IPS DF 4.7 (cell line): ENCODE measurements around the gene CMTM4.
"Not testable (repeated sequence)": the region's sequence is repeated elsewhere in the genome, so short reads cannot be mapped to it uniquely, and the experiment has no call there.

Experiments
- DNase-seq: peaks from one replicate; pipeline ENCODE4 v3.0.0-alpha.2; 2013; ENCODE audit warnings: low spot score; ENCODE audit errors: extremely low read depth

CMTM4 gene

GRCh38 chr16:66567270-66567669 lies 129.3 kb downstream of the CMTM4 start:
- not testable (repeated sequence) for DNase-seq

- no peak for DNase-seq
Measured at GRCh38 chr16:66566051-66566901, 130.3 kb downstream of the CMTM4 start, which contains the start of gene CMTM1. Gene CMTM1 (plus strand): TSS chr16:66566439. CDS start chr16:66566514, 75 bp downstream.
